ENCODE data around the gene TLCD3A. TPM values are rescaled to one million over a fixed set of nuclear protein-coding genes. Genes with fewer than 3 reads are reported as not detected.
"Not testable (repeated sequence)": the region's sequence is repeated elsewhere in the genome, so short reads cannot be mapped to it uniquely, and the experiment has no call there.

Gene TLCD3A
- total RNA-seq = 29.6 TPM

DNA sequence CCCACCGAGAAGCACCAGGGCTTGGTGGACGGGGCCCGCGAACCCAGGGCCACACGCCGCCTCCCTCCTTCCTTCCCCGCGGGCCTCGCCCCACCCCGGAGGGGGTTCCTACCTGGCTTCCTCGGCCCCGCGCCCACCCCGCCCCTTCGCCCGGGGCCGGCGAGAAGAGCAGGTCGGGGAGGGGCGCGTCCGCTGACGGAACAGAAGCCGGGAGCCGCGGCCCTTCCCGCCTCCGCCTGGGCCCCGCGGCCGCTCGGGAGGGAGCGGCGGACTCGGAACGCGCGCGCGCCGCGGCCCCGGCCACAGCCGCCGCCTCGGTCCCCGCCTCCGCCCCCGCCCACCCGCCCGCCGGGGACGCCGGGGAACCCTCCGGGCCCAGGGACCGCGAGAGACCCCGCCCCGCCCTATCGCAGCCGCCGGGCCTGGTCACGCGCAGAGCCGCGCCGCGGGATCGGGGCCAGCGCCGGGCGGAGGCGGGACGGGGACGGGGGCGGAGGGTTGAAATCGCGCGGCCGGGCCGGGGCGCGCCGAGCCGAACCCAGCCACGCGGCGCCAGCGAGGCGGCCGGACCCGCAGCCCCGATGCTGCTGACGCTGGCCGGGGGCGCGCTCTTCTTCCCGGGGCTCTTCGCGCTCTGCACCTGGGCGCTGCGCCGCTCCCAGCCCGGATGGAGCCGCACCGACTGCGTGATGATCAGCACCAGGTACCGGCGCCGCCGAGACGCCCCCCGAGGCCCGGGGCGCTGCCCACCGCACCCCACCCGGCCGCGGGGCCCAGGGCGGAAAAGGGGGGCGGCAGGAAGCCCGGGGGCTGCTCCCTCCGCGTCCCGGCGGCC, at the start of gene TLCD3A:
Gene TLCD3A, plus strand, starts transcription at position 530 of the 835 bp plus-strand sequence. Its CDS starts 52 bp downstream, at position 582.
- peak; percentile 64 for ATAC-seq

DNA sequence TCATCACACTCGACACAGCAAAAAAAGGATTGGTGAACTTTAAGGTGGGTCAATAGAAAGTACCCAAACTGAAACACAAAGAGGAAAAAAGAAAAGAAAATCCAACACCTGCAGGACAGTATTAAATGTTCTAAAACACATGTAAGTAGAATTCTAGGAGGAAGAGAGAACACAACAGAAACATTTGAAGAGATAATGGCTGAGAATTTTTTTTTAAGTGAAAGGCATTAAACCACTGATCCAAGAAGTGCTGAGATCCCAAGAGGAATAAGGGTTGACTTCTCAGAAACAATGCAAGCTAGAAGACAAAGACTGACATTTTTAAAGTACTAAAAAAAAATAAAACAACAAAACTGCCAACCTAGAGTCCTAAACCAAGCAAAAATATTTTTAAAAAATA, 49.4 kb upstream of the TLCD3A start:
- ATAC-seq = no peak

DNA sequence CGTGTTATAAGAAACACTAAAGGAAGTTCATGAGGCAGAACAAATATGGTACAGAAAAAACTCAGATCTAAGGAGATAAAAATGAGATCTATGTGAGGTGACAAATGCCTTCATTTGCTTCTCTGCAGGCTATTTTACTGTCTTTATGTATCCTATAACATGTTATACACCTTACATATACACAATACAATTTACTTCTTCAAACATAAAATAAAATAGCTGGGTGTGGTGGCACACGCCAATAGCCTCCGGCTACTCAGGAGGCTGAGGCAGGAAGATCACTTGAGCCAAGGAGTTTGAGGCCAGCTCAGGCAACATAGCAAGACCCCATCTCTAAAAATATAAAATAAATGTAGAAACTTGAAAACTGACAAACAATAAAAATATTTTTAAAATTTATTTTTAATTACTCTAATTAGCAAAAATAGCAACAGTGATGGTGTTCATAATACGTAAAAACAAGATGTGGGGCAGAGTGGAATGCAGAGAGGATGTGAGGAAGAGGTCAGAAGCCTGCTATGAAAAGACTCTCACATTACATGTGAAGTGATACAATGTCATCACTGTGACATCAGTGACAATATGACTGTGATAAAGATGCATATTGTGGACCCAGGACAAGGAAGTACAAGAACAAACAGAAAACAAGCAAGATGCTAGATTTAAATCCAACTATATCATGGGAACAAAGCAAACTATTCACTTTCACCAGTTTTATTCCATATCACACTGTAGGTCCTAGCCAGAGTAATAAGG, 48.7 kb upstream of the TLCD3A start:
- no peak for ATAC-seq

DNA sequence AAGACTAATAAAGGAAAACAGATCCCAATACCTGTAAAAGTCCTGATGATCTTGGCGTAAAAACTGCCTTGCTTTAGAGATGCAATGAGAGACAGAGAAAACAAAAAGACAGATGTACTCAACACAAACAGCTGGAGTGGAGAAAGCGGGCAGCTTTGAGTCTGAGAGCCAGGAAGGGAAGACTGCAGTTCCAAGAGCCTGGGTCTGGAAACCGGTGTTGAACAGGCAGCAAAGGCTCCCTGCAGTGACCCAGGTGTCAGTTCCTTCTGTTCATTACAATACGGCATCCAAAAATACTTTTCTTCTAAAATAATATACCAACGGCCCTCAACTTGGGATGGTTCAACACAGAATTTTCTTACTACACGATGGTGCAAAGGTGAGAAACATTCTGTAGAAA, 47.4 kb upstream of the TLCD3A start:
- no peak for ATAC-seq

DNA sequence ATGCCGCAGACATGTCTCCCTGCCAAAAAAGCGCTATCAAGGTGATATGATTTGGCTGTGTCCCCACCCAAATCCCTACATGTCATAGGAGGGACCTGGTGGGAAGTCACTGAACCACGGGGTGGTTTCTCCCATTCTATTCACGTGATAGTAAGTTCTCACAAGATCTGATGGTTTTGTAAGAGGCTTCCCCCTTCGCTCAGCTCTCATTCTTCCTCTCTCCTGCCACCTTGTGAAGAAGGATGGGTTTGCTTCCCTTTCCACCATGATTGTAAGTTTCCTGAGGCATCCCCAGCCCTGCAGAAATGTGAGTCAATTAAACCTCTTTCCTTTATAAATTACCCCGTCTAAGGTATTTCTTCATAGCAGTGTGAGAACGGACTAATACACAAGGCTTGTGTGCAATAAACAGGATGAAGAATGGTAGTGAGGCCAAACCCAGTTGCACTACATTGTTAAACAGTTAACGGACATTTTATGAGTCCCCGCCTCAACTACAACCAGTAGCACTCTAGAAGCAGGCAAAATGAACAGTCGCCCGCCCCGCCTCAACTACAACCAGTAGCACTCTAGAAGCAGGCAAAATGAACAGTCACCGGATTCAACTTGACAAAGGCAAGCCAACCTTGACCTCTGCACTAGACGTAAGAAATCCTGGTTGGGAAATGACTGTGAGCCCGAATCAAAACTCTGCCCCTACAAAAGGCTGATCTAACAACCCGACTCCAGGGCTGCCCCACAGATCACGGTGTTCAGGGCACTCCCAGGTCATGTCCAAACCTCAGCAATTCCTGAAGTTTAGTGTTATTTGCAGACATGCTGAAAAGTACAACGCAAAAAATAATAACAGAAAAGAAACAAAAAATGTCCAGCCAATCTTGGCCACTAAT, 44.1 kb upstream of the TLCD3A start:
- ATAC-seq = no peak

DNA sequence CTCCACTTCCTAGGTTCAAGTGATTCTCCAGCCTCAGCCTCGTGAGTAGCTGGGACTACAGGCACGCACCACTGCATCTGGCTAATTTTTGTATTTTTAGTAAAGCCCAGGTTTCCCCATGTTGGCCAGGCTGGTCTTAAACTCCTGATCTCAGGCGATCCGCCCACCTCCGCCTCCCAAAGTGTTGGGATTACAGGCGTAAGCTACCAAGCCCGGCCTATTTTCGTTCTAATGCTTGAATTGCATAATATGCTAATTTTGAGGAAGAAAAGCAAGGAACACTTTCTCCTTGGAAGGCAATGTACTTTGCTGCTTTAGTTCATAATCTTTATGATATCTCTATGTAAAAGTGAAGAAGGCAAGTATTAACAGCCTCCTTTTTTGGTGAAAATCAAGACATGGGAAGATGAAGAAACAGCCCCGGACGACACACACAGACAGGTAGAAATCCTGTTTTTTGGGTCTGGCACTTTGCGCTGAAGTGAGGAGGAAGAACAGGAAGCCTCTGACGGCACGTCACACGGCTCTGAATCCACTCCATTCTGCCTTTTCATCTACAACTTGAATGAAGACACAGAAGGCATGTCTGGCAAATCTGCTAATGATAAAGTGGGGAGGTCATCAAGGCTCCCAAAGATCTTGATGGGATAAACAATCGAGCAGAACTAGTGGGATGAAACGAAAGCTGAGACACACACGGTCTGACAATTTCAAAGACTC, 42.7 kb upstream of the TLCD3A start:
- ATAC-seq = no peak

DNA sequence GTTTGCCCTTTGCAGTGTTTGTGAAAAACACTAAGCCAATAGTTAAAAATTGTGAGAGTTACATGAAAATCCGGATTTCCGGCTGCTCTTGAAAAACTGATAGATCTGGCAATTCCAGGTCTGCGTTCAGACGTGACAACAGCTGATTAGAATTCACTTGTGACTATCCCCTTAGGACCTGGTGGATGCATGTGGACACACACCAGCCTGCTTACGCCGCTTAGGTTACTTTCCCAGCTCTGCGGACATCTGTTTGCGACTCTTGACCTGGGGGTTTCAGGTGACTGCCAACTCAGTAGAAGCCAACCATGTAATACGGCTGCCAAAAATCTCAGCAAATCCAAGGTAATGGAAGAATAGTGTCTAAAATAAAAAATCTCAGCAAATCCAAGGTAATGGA, 42.0 kb upstream of the TLCD3A start:
- no peak for ATAC-seq

DNA sequence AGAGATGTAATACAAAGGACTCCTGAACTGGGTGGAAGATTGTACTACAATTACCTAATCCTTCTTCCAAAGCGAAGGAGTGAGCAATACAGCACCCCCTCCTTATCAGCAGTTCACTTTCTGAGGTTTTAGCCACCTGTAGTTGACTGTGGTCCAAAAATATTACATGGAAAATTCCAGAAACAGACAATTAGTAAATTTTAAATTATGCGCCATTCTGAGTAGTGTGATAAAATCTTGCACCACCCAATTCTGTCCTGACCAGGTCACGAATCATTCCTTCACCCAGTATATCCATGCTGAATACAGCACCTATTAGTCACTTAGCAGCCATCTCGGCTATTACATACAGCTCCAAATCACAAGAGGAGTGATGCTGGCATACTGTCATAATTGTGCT, 41.0 kb upstream of the TLCD3A start:
- no peak for ATAC-seq

DNA sequence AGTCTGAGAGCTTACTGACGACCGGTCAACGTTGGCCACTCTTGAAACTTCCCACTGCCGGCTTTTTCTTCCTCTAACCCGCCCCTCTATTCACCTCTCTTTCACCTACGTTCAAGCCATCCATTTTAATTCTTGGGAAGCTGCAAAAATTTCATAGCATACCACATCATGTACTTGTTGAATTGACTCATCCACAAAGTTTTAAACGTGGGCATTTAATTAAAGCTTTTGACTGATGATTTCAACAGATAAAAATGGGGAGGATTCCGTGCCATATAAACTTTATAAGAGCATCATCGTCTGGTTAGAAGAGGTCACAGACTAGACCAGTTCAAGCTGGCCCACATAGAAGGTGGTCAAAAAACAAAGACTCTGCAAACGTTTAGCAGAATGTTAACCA, 40.3 kb upstream of the TLCD3A start:
- no peak for ATAC-seq

DNA sequence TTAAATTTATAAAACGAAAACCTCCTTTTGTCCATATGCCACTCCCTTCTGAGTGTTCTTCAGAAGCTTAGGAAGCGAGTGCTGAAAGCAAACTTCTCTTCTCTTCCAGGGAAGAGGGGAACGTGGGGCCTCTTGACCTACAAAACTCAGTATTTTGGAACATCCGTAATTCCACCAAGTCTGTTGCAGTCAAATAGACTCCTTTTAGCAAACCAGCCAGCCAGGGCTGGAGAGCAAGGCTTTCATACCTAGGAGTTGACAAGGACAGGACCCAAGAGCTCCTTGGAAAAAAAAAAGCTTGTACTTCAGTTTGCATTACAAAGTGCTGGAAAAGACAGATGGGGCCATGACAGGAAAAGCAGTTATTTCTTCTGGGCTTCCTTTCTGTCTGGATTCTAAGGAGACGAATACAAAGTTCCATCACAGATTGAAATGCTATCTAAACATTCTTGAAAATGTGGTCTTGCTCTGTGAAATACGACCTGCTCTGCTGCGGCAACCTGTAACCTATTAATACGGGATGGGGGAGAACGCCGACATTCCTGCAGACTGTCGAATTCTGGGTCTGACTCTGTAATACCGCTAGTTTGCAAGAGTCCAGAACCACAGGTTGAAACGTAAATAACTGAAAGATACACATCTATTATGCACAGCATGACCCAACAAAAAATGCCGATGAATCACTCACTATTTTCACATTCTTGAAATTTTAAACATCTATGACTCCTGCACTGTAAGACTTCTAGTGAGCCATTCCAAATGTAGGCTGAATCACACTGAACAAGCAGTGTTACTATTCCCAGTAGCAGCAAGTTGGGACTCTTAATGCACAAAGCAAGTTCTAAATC, 38.4 kb upstream of the TLCD3A start:
- ATAC-seq = peak; percentile 76

DNA sequence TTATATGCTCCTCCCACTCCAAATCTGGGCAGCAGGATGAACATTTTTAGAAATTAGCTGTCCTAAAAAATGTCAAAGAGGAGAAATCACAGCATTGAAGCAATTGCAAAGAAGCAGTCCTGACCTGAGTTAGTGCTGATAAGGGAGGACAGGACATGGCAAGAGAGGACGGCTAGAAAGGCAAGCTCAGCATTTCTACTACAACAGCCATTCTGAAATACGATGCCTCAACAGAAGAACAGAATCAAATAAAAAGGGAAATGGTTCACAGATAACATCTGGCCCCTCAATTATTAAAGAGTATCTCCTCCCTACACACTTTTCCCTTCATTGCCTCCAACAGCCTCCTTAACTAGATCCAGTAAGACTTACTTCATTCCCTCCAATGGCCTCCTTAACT, 36.0 kb upstream of the TLCD3A start:
- ATAC-seq = no peak

DNA sequence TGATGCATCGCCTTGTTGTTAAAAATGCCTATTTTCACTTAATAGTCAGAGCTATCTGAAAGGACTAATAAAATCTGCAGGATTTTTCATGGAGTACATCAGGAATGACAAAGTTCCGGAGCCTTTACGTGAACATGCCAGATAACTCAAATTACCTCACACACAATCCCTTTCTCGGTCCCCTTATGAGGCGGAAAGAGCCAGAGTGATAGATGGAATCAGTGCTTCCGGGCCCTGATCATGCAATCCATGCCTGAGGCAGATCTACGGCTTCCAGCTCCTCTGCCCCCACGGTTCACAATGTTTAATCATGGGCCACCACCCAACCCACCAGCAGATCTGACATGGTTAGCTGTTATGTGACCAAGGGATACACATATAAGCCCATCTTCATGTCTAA, 34.7 kb upstream of the TLCD3A start:
- no peak for ATAC-seq

DNA sequence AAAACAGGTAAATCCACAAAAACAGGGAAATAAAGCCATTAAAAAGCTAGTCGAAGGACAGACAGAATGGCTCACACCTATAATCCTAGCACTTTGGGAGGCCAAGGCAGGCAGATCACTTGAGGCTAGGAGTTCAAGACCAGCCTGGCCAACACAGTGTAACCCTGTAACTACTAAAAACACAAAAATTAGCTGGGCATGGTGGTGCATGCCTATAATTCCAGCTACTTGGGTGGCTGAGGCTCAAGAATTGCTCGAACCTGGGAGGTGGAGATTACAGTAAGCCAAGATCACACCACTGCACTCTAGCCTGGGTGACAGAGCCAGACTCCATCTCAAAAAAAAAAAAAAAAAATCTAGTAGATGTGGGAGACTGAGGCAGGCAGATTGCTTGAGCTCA, 34.3 kb upstream of the TLCD3A start:
- ATAC-seq = not testable (repeated sequence)

DNA sequence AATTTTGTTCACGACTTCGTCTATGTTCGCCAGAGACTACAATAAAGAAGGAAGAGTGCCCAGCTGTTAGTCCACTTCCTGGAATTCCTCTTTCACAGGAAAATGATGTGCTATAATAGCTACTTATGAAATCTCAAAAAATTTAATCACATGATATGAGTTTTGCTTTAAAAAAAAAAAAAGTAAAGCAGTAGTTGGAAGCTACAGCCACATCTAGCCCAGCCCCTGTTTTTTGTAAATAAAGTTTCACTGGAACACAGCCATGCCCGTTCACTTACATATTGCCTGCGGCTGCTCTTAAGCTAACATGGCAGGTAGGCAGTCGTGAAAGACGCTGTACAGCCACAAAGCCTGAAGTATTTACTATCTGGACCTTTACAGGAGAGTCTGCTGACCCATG, 33.1 kb upstream of the TLCD3A start:
- no peak for ATAC-seq

DNA sequence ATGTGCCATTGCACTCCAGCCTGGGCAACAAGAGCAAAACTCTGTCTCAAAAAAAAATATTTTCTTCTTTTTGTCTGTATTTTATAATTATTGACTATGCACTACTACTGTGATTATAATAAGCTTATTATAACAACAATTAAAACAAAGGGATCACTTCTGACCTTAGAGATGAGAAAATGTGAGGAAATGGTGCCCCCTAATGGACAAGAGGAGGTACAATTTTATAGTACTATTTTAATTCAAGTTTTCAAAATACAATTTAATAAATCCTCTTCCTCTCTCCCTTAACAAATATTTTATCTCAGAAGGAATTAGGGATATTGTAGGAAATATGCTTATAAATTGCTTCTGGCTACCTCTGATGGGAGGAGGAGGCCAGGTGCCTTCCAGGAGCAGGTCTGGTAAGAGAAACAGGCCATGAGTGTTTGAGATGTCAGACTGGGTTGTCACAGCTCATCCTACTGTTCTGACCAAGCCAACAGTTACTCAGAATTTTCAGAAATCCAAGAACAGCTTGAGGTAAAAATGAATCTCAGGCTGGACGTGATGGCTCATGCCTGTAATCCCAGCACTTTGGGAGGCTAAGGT, 31.8 kb upstream of the TLCD3A start:
- peak; percentile 57 for ATAC-seq

DNA sequence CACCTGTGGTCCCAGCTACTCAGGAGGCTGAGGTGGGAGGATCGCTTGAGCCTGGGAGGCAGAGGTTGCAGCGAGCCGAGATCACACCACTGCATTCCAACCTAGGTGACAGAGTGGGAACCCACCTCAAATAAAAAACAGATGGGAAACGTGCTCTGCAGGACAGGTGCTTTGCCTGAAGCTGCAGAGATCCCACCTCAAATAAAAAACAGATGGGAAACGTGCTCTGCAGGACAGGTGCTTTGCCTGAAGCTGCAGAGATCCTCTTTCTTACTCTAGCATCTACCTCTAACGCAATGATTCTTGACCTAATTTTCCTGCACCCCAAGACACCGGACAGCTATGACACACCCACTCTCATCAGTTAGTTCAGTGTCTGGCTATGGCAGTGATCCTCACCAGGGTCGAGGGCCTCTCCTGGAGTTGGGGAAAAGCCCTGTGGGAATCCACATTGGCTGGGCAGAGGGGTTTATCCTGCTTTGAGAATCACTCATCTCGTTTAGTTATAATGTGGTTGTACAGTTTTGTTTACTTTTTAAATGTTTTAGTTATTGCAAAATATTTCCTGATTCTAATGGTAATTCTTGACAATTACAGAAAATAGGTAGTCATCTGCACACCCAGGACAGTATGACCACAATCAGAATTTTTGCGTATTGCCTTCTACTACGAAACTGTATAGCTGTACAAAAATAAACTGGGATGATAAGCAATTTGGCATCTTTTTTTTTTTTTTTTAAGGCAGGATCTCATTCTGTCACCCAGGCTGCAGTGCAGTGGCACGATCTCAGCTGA, 29.1 kb upstream of the TLCD3A start:
- no peak for ATAC-seq

DNA sequence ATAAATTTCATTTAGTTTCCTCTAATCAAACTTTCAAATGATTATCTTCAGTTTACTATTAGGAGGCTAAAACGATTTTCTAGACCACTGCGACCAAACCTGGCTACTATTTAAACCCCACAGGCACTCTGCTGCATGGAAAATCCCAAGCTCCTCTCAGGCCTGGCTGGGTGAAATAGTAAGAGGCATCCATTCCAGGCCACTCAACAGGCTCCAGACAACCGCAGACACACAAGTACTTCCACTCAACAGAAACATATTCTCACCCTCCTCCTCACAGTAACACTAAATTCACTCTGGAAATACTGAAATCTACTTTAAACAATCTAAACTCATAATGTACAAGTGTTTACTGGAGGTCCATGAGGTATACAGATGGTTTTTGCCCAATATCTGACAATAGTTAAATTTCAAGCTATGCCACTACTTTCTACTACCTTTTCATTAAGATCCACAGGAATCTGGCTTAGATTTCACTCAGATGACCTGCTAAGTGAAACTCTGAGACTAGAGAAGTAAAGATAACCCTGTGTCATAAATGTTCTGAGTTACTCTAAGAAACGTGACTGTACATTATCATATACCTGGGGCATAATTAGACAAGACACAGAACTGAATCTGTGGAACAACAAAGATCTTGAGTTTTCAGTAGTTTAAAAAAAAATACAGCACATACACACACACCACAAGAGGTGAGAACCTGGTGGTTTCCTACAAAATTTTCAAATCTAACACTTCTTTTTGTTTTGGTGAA, 28.1 kb upstream of the TLCD3A start:
- no peak for ATAC-seq

DNA sequence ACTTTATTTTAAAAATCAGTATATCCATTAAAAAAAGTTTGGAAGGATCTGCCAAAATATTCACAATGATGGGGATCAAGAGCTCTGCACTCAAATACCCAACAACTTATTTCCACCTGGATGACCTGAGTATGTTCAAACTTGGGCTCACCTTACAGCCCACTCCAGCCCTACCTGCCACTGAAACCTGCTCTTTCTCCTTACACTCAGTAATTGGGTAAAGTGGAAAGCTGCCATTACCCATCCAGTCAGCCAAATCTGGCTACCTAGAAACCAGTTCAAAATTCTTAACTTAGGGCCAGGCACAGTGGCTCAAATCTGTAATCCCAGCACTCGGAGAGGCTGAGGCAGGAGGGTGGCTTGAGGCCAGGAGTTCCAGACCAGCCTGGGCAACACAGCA, 27.4 kb upstream of the TLCD3A start:
- ATAC-seq = no peak

DNA sequence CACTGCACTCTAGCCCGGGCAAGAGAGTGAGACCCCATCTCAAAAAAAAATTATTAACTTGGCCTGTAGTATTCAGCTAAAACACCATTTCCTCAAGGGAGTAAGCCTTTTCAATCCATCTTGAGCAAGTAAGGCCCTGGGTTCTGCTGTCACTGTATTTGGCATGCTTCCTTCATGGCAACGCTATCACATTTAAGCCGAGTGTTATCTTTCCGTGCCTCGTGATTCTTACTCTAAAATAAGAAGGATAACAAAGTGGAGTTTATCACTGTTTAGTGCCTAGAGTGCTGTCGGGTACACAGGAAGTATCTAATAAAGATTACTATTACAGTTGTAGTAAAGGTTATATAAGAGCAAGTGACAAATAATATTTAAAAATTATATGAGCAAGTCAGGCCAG, 26.5 kb upstream of the TLCD3A start:
- no peak for ATAC-seq
